ENCODE results near the gene RFX7.

DNA sequence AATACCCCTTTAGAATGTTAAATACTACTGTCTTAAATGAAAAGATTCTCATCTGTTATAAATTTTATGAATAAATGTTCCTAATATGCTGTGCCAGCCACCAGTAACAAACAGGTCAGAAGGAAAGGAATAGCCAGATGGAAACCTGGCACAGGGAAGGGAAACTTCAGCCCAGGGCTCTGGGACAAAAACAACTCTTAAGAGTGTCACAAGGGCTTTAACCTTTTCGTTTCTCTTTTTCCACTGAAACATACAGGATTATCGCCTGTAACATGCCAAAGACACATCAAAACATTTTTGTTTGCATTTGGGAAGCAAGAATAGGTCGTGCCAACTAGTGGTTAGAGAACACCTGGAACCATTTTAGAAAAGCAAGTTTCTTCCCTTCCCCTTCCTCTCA, 141.2 kb downstream of the RFX7 start:
- no peak for TF ChIP-seq ESRRA (IDR thresholded peaks at IDR 0.05; ENCODE audit: borderline replicate concordance, low read length)
- TF ChIP-seq POLR2A (IDR thresholded peaks at IDR 0.05; ENCODE audit: low read length) = no peak
- TF ChIP-seq, protein P1, sequence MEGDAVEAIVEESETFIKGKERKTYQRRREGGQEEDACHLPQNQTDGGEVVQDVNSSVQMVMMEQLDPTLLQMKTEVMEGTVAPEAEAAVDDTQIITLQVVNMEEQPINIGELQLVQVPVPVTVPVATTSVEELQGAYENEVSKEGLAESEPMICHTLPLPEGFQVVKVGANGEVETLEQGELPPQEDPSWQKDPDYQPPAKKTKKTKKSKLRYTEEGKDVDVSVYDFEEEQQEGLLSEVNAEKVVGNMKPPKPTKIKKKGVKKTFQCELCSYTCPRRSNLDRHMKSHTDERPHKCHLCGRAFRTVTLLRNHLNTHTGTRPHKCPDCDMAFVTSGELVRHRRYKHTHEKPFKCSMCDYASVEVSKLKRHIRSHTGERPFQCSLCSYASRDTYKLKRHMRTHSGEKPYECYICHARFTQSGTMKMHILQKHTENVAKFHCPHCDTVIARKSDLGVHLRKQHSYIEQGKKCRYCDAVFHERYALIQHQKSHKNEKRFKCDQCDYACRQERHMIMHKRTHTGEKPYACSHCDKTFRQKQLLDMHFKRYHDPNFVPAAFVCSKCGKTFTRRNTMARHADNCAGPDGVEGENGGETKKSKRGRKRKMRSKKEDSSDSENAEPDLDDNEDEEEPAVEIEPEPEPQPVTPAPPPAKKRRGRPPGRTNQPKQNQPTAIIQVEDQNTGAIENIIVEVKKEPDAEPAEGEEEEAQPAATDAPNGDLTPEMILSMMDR (IDR thresholded peaks at IDR 0.05) = no peak
- TF ChIP-seq CBX8 (IDR thresholded peaks at IDR 0.05) = no peak
- TF ChIP-seq RNF2 (IDR thresholded peaks at IDR 0.05; ENCODE audit: borderline replicate concordance, low read depth) = no peak
- no peak for TF ChIP-seq RFX5 (IDR thresholded peaks at IDR 0.05)
- TF ChIP-seq JUN (IDR thresholded peaks at IDR 0.05) = no peak

Measured in A549 (cell line).